H9 (cell line): ENCODE data around the gene JAML. TPM values are rescaled to one million over a fixed set of nuclear protein-coding genes. Genes with fewer than 3 reads are reported as not detected.

Source experiments
- DNase-seq: peaks from one replicate; pipeline ENCODE4 v3.0.0-alpha.2; 2017
- H2AFZ ChIP-seq: one replicate; pipeline ENCODE4 v1.6.1; 2013; ENCODE audit warnings: mild to moderate bottlenecking, low read length, control low read depth, moderate library complexity
- H2AK5ac ChIP-seq: 2 replicates; pipeline ENCODE4 v1.6.1; 2013; ENCODE audit warnings: low read length, control low read depth, mixed read lengths; ENCODE audit not compliant: insufficient read length
- H2BK120ac ChIP-seq: one replicate; pipeline ENCODE4 v1.6.1; 2013; ENCODE audit warnings: low read depth, mild to moderate bottlenecking, low read length, control low read depth, inconsistent platforms; ENCODE audit not compliant: poor library complexity, severe bottlenecking
- H2BK12ac ChIP-seq: 2 replicates; pipeline ENCODE4 v1.6.1; 2013; ENCODE audit warnings: low read length, control low read depth, mixed read lengths, low read depth; ENCODE audit not compliant: insufficient read length
- H2BK15ac ChIP-seq: 2 replicates; pipeline ENCODE4 v1.6.1; 2013; ENCODE audit warnings: low read depth, low read length, control low read depth
- H2BK20ac ChIP-seq: one replicate; pipeline ENCODE4 v1.6.1; 2013; ENCODE audit warnings: low read depth, mild to moderate bottlenecking, low read length, control low read depth, inconsistent platforms; ENCODE audit not compliant: poor library complexity, severe bottlenecking
- H2BK5ac ChIP-seq: 2 replicates; pipeline ENCODE4 v1.6.1; 2013; ENCODE audit warnings: low read length, control low read depth, mixed read lengths; ENCODE audit not compliant: insufficient read length
- H3K14ac ChIP-seq: 2 replicates; pipeline ENCODE4 v1.6.1; 2013; ENCODE audit warnings: low read length, control low read depth; ENCODE audit not compliant: insufficient read depth
- H3K18ac ChIP-seq: 2 replicates; pipeline ENCODE4 v1.6.1; 2013; ENCODE audit warnings: low read depth, mild to moderate bottlenecking, mixed read lengths, low read length, control low read depth; ENCODE audit not compliant: insufficient read length
- H3K23ac ChIP-seq: 2 replicates; pipeline ENCODE4 v1.6.1; 2013; ENCODE audit warnings: low read length, control low read depth, mixed read lengths, low read depth; ENCODE audit not compliant: insufficient read length
- H3K23me2 ChIP-seq: 2 replicates; pipeline ENCODE4 v1.6.1; 2013; ENCODE audit warnings: low read depth, mild to moderate bottlenecking, mixed read lengths, low read length, control low read depth; ENCODE audit not compliant: insufficient read length, poor library complexity, severe bottlenecking
- H3K27ac ChIP-seq: 2 replicates; pipeline ENCODE4 v1.5.1; 2013; ENCODE audit warnings: low read length, control low read depth, mixed read lengths, low read depth; ENCODE audit not compliant: insufficient read length
- H3K27me3 ChIP-seq: 2 replicates; pipeline ENCODE4 v1.6.1; 2013; ENCODE audit warnings: low read length, control low read depth, inconsistent platforms; ENCODE audit not compliant: insufficient read depth
- H3K4ac ChIP-seq: 2 replicates; pipeline ENCODE4 v1.6.1; 2013; ENCODE audit warnings: low read depth, mild to moderate bottlenecking, control low read depth, inconsistent platforms, low read length, moderate library complexity
- H3K4me1 ChIP-seq: 2 replicates; pipeline ENCODE4 v1.6.1; 2013; ENCODE audit warnings: low read length, control low read depth, inconsistent platforms; ENCODE audit not compliant: insufficient read depth
- H3K4me2 ChIP-seq: 2 replicates; pipeline ENCODE4 v1.6.1; 2013; ENCODE audit warnings: low read length, control low read depth, mixed read lengths; ENCODE audit not compliant: insufficient read length, insufficient read depth
- H3K56ac ChIP-seq: 2 replicates; pipeline ENCODE4 v1.6.1; 2013; ENCODE audit warnings: low read depth, mild to moderate bottlenecking, mixed read lengths, low read length, control low read depth; ENCODE audit not compliant: insufficient read length
- H3K79me1 ChIP-seq: 2 replicates; pipeline ENCODE4 v1.6.1; 2013; ENCODE audit warnings: low read depth, mild to moderate bottlenecking, moderate library complexity, low read length, control low read depth, inconsistent platforms; ENCODE audit not compliant: insufficient read depth, poor library complexity, severe bottlenecking
- H3K79me2 ChIP-seq: 2 replicates; pipeline ENCODE4 v1.6.1; 2013; ENCODE audit warnings: low read length, control low read depth, inconsistent platforms; ENCODE audit not compliant: insufficient read depth
- H3K9ac ChIP-seq: 2 replicates; pipeline ENCODE4 v1.6.1; 2013; ENCODE audit warnings: low read length, control low read depth, mixed read lengths; ENCODE audit not compliant: insufficient read length; ENCODE audit errors: extremely low read depth
- H3K9me3 ChIP-seq: one replicate; pipeline ENCODE4 v1.6.1; 2013; ENCODE audit warnings: low read depth, low read length, inconsistent platforms; ENCODE audit not compliant: control insufficient read depth
- H3T11ph ChIP-seq: one replicate; pipeline ENCODE4 v1.6.1; 2013; ENCODE audit warnings: mild to moderate bottlenecking, low read length, control low read depth, inconsistent platforms
- H4K20me1 ChIP-seq: one replicate; pipeline ENCODE4 v1.6.1; 2013; ENCODE audit not compliant: control insufficient read depth, insufficient read length, insufficient read depth
- H4K5ac ChIP-seq: 2 replicates; pipeline ENCODE4 v1.6.1; 2013; ENCODE audit warnings: low read depth, mild to moderate bottlenecking, mixed read lengths, low read length, control low read depth; ENCODE audit not compliant: insufficient read length
- H4K8ac ChIP-seq: replicated peaks from 2 replicates; pipeline ENCODE4 v1.6.1; 2013; ENCODE audit warnings: low read length, control low read depth, mixed read lengths, low read depth; ENCODE audit not compliant: insufficient read length
- H4K91ac ChIP-seq: 2 replicates; pipeline ENCODE4 v1.6.1; 2013; ENCODE audit warnings: low read depth, mild to moderate bottlenecking, moderate library complexity, mixed read lengths, low read length, control low read depth; ENCODE audit not compliant: insufficient read length
- H3K27ac Mint-ChIP-seq, 3 experiments: 2 replicates in 2 of 3; 3 replicates in 1 of 3; pipeline ENCODE4 v1.8.0; 2020 to 2021; ENCODE audit warnings: mixed read lengths in 3 of 3, mild to moderate bottlenecking in 1 of 3, moderate library complexity in 1 of 3
- H3K27me3 Mint-ChIP-seq: 2 replicates; pipeline ENCODE4 v1.8.0; 2021; ENCODE audit warnings: low read depth, mild to moderate bottlenecking, moderate library complexity, mixed read lengths
- H3K36me3 Mint-ChIP-seq, 3 experiments: 2 replicates in 2 of 3; 3 replicates in 1 of 3; pipeline ENCODE4 v1.8.0; 2020 to 2021; ENCODE audit warnings: low read depth in 3 of 3, mixed read lengths in 3 of 3; ENCODE audit not compliant: insufficient read depth in 1 of 3
- H3K4me1 Mint-ChIP-seq, 2 experiments: 2 replicates each; pipeline ENCODE4 v1.8.0; 2020; ENCODE audit warnings: mixed read lengths in 2 of 2
- H3K4me3 Mint-ChIP-seq, 2 experiments: 2 replicates in 1 of 2; 3 replicates in 1 of 2; pipeline ENCODE4 v1.8.0; 2020 to 2021; ENCODE audit warnings: mild to moderate bottlenecking in 2 of 2, mixed read lengths in 2 of 2, moderate library complexity in 1 of 2
- H3K9me3 Mint-ChIP-seq, 2 experiments: 2 replicates in 1 of 2; 3 replicates in 1 of 2; pipeline ENCODE4 v1.8.0; 2020; ENCODE audit warnings: mild to moderate bottlenecking in 2 of 2, mixed read lengths in 2 of 2, moderate library complexity in 1 of 2
- CTCF ChIP-seq: fragments of 200-600 bp; sonication (generic); conservative IDR thresholded peaks from 3 replicates; pipeline ENCODE4 v1.8.0; 2021; ENCODE audit warnings: antibody characterized with exemption, mild to moderate bottlenecking
- WGBS: extraction: QIAGEN DNeasy Blood & Tissue Kit; methylation state at CpG from one replicate; pipeline ENCODE4 v1.1.7; 2013; ENCODE audit warnings: missing lambda C conversion rate, low lambda C conversion rate, mixed read lengths; ENCODE audit not compliant: insufficient read length; ENCODE audit errors: extremely low coverage; 5-methylcytosine and 5-hydroxymethylcytosine counted together
- total RNA-seq: library from RNA; stranded (reverse); gene quantifications from 2 replicates; pipeline ENCODE4 v1.2.1, GENCODE V29; 2021

Gene JAML
- total RNA-seq, 1 experiment from 2014 or later, result 0.48 TPM

- H2BK5ac ChIP-seq, result no peak overlapping the region
- H3K4me2 ChIP-seq, result no peak overlapping the region
- Mint-ChIP-seq H3K27ac (no peak overlapping the region), H3K4me3 (no peak overlapping the region; a peak in 1 of 5 replicates), H3K27me3 (peaks cover 19% of the 10 kb centered on the region), H3K9me3 (peaks cover 20 to 21% of the 10 kb centered on the region in 2 experiments), H3K36me3 (peaks cover 0 to 18% (median 4%) of the 10 kb centered on the region in 3 experiments; a peak in 4 of 7 replicates), H3K4me1 (peaks cover 39 to 41% of the 10 kb centered on the region in 2 experiments)
- no peaks in the 10 kb centered on the region for H3K79me1 ChIP-seq
- H3K79me2 ChIP-seq, result no peaks in the 10 kb centered on the region
- H3K14ac ChIP-seq, result no peak overlapping the region
- no peak overlapping the region for H3K9ac ChIP-seq
- no peak overlapping the region for H2BK12ac ChIP-seq
- no peak overlapping the region for H4K8ac ChIP-seq
- H3K9me3 ChIP-seq, result no peaks in the 10 kb centered on the region
- H2BK20ac ChIP-seq, result no peak overlapping the region
- H3K56ac ChIP-seq, result no peak overlapping the region
- no peaks in the 10 kb centered on the region for H4K20me1 ChIP-seq
- no peak overlapping the region for H2AFZ ChIP-seq
- no peak for TF ChIP-seq CTCF
- no peak for DNase-seq
- H4K5ac ChIP-seq, result no peak overlapping the region
- H2BK15ac ChIP-seq, result no peak overlapping the region
- peak overlapping the region; percentile 14 for H3K18ac ChIP-seq
- no peak overlapping the region for H3K4ac ChIP-seq
- WGBS, result no CpG with 5 or more reads among the region's 10 CpGs
- no peaks in the 10 kb centered on the region for H3K23me2 ChIP-seq
- no peak overlapping the region for H2AK5ac ChIP-seq
- no peak overlapping the region for H3K27ac ChIP-seq
- H3T11ph ChIP-seq, result no peak overlapping the region
- H4K91ac ChIP-seq, result no peak overlapping the region
- H3K23ac ChIP-seq, result no peak overlapping the region
- no peaks in the 10 kb centered on the region for H3K27me3 ChIP-seq
- H2BK120ac ChIP-seq, result no peak overlapping the region
- no peaks in the 10 kb centered on the region for H3K4me1 ChIP-seq
Measured at GRCh38 chr11:118194835-118195627, 29.8 kb downstream of the JAML start.
